ENCODE results near the gene PYHIN1.

DNA sequence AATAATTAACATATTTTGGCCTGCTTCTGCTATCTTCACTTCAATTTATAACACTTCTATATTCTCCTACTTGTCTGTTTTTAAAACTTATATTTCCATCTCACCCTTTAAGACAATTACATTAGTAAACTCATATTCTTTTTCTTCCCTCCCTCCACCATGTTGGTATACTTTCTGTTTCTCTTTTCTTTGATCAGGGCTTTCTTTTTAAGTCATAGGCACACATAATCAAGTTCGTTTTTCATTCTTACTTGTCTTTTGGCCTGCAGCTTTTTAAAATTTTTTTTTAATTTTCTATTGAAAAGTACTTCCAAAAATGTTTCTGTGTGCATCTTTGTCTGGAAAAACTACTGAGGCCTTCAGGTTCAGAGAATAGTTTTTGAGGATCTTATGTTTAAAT is 2.3 kb downstream of the PYHIN1 start:
- no peak for TF ChIP-seq CTCF (IDR thresholded peaks at IDR 0.05)
- no peak for TF ChIP-seq POLR2A (IDR thresholded peaks at IDR 0.05)
- no peak for TF ChIP-seq POLR2AphosphoS5 (IDR thresholded peaks at IDR 0.05)
